GM19397 (cell line): ENCODE results near the gene PDGFB.

Source experiments
- ATAC-seq: cut with Tn5 transposase; IDR thresholded peaks from one replicate; pipeline ENCODE4 v1.9.1; 2021; ENCODE audit warnings: mild to moderate bottlenecking, moderate library complexity; ENCODE audit not compliant: unreplicated experiment

The PDGFB gene

DNA sequence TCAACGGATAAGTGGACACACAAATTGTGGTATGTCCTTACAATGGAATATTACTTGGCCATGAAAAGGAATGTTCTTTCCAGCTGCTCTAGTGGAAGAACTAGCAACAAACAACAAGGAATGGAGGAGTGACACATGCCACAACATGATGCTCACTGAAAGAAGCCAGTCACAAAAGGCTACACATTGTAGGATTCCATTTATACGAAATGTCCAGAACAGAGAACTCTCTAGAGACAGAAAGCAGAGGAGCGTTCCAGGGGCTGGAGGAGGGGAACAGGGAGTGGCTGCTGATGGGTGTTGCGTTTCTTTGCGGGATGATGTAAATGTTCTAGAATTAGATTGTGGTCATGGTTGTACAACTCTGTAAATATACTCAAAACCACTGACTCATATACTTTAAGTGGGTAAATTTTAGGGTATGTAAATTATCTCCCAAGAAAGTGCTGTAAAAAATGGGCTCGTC, 32.4 kb upstream of the PDGFB start:
- no peak for ATAC-seq

DNA sequence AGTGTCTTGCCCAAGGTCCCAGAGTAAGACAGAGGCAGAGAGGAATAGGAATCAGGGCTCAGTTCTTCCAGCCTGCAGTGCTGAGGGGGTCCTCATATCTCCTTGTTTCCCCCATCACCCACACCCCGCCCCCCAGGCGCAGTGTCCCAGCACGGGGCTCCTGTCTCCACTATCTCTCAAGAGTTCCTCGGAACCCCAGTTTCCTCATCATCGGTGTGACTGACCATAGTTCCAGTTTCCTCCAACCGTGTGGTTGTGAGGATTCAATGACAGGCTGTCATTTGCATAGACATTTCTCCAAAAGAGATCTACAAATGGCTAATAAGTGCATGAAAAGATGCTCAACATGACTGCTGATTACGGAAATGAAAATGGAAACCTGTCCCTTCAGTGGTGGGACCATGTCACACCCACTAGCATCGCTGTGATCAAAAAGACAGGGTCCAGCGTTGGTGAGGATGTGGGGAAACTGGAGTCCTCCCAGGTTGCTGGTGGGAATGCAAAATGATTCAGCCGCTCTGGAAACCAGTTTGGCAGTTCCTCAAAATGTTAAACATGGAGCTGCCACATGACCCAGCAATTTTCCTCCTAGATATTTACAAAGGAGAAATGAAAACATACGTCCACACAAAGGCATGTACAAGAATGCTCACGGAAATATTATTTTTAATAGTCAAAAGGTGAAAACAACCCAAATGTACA, 31.8 kb upstream of the PDGFB start:
- ATAC-seq: no peak

DNA sequence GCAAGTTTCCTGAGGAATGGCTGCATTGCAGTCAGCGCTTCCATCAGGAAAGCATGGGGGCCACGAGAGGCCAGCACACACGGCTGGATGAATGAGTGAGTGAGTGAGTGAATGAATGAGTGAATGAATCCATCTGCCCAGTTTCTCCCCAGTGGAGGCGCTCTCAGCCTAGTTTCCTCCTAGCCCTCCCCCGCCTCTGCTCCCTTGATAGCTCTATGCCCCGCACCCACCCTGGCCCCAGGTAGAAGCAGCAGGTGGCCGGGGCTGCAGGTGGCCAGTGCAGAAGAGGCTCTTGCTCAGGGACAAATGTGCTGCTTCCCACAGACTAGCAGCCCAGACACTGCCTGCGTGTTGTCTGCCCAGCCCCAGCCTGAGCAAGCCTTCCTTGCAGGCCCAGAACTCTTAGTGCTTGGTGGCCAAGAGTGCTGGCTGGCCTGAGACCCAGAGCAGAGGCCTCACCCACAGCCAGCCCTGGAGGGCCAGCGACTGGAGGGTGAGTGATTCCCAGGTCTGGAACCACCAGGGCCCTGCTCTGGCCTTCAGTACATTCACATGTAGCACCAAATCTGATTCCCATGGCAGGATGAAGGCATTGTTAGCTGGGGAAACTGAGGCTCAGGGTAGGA, 31.1 kb upstream of the PDGFB start:
- ATAC-seq: no peak

DNA sequence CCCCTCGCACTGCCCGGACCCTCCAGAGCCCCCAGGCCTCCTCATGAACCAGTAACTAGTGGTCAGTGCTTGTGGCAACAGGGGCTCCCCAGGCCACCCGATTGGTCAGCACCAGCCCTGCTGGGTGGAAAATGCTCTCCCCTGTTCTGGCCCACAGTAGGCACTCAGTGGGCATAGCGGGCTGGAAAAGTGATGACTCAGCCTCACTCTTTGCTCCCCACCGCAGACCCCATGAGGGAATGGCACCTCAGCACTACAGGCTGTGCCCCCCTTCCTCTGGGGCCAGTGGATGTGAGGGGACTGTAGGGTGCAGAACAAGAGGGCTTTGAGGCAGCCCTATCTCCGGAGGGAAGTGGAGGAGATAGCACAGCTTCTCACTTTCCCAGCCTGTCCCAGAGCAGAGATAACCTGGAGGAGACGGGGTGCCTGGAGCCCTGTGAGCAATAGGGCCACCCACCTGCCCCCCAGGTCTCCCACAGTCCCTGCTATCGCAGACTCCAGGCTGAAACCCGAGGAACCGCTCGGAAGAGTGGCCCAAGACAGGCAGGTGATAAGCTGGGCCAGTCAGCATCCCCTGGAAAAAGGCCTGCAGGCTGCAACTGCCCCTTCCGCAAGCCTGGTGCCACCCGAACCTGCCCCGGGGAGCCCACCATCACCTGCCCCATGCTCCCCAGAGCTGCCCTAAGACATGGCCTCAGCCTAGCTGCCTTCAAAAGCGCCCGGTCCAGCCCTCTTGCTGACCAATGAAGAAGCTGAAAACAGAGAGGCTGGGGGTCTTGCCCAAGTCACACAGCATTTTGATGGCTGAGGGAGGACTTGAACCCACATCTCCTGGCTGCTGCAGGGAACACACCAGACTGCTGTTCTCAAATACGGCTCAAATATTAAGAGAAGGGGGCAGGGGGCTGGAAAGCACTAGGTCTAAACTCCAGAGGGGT, 29.4 kb upstream of the PDGFB start:
- no peak for ATAC-seq

DNA sequence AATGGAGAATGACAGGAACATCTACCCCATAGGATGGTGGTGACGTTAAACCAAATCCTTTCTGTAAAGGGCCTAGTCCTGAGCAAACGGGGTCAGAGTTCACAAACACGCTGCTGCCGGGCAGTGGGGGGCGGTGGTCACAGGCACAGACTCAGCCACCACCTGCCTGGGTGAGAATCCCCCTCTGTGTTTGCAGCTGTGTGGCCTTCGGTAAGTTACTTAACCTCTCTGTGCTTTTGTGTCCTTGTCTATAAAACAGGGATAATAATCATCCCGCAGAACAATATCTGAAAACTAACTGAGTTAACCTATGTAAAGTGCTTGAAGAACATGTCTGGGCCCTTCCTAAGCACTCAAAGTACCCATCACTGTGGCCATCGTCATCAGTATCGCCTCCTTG, 26.0 kb upstream of the PDGFB start:
- ATAC-seq: no peak

DNA sequence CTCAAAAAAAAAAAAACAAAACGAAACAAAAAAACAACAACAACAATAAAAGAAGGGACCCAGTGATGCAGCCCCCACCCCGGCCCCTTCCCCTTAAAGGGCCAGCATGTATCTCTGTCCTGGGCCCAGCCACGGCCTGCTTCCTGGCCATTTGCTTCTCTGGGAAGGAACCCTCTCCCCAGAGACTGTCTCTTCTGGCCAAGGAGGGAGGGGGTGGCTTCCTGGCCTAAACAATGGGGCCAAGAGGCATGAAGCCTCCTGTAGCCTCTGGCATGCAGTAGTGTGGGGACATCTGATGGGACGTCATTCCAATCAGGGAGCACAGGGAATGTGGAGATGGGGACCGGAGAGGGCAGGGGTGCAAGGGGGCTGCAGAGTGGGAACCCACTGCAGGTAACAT, 25.5 kb upstream of the PDGFB start:
- ATAC-seq: no peak

DNA sequence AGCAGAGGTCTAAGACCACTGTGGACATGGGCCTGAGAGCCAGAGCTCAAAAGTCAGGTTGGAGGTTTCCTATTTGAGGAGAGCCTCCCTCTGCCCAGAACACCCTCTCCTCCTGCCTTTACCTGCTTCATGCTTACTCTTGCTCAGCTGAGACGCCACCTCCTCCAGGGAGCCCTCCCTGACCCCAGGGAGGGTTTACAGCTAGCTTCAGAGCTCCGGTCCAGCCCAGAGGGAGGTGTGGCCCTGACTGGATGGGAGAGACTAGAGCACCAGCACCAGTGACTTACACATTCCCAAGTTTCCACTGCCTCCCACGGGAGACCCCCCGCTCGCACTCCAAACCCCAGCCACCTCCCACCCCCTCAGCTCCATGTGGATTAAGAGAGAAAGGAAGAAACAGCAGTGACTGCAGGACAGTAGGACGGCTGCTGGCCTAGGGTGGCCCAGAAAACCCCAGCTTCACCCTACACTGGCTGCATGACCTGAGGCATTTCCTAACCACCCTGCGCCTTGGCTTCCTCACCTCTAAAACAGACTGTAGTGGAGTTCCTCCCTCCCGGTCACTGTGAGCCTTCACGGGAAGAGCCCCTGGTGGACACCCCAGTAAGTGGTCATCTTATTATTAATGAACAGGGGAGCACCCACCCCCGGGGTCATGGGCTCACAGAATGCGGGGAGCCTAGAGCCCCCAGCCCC, 24.5 kb upstream of the PDGFB start:
- ATAC-seq: no peak

DNA sequence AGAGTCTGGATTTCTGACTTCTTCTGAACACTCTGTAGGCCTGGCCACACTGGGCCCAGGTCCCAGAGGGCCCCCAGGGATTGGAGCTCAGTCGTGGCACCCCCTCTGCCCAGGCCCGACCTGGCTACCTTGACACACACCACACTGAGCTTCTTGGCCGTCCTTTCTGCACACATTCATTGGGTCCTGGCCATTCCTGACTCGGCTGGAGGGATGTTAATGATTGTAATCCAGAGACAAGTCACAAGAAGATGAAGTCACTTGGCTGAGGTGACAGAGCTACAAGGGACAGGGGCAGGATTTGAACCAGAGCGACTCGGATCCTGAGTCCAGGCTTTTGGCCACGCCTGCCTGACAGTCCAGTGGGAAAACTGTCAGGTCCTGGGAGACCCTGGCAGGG, 23.9 kb upstream of the PDGFB start:
- ATAC-seq: no peak

DNA sequence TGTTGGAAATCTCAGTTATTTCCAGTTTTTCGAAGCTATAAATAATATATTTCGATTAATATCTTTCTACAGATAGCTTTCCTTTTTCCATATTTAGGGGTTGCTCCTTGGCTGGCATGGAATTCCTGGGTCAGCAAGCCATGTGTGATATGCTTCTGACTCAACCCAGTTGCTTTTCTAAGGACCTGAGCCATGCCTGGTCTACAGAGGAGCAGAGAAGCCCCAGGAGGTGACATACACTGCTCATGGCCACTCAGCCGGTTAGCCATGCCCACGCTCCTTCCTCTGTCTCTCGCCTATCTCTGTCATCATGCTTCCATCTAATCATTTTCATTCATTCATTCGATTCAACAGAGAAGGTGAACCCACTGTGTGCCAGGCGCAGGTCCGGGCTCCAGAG, 23.2 kb upstream of the PDGFB start:
- no peak for ATAC-seq

DNA sequence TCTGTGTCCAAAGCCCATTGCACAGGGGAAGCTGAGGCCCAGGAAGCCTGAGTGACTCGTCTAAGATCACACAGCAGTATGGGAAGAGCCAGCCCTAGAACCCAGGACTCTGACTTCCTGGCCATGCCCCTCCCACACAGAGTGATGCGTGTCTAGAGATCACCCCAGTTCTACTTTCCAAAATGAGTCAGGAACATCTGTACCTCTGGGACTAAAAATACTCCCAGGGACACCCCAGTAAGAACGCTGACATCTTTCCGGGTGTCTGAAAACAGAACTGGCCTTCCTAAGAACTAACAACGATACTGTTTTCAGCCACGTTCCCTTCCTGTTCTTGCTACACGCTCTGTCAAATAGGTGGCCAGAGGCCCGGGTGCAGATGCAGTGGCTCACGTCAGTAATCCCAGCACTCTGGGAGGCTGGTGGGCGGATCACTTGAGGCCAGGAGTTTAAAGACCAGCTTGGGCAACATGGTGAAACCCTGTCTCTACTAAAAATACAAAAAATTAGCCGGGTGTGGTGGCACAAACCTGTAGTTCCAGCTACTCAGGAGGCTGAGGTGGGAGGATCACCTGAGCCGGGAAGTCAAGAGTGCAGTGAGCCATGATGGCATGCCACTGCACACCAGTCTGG, 21.7 kb upstream of the PDGFB start:
- ATAC-seq: peak; percentile 51

DNA sequence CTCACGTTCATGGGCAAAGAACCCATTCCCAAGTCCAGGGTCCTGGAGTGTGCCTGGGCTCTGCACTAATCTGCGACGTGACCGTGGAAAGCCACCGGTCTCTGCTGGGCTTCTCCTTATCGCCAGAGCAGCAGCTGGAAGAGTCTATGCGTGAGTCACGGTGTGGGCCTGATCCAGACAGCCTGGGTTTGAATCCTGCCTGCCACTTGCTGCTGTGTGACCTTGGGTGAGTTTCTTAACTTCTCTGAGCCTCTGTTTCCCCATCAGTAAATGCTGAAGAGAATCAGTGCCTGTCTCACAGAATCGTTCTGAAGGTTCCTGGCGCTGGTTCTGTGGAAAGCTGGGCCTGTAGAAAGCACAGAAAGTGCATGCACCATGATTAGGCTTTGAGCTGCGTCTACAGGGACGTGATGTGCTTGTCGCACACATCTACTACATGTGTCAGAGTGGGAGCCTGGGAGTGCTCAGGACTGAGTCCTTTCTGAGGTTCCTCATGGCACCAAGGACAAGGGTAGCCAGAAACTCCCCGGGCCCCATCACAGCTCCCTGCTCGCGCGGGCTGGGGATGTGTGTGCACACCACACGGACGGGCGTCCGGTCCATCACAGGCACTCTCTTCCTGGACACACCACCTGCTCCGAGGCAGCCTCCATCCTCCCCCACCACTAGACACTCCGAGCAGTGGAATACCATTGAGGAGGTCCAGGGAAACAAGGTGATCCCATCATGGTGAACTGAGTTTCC, 20.5 kb upstream of the PDGFB start:
- no peak for ATAC-seq

DNA sequence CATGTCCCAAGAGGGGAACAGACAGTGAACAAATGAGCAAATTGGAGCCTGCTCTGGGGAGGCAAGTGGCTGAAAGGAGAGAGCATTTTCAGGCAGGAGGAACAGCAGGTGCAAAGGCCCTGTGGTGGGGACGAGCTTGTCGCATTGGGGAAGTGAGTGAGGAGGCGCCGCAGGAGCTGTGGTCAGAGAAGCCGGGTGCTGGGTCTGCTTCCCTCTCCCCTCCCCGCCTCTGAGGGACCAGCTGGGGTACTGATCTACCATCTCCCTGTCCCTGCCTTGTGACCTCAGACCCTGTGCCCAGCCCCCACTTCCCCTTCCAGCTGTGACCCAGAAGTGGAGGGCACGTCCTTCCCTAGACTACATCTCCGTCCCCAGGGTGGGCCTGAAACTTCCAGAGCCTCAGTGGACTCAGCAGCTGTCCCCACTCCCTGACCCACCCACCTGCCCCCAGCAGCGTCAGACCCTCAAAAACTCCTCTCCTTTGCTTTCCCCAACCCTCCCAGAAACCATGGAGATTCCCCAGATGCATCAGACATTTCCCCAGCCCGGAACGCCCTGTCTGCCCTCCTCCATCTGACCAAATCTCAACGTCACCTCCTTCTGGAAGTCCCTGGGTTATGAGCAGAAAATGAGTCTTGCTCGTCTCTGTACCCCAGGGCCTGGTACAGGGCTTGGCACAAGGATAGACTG, 19.7 kb upstream of the PDGFB start:
- no peak for ATAC-seq

DNA sequence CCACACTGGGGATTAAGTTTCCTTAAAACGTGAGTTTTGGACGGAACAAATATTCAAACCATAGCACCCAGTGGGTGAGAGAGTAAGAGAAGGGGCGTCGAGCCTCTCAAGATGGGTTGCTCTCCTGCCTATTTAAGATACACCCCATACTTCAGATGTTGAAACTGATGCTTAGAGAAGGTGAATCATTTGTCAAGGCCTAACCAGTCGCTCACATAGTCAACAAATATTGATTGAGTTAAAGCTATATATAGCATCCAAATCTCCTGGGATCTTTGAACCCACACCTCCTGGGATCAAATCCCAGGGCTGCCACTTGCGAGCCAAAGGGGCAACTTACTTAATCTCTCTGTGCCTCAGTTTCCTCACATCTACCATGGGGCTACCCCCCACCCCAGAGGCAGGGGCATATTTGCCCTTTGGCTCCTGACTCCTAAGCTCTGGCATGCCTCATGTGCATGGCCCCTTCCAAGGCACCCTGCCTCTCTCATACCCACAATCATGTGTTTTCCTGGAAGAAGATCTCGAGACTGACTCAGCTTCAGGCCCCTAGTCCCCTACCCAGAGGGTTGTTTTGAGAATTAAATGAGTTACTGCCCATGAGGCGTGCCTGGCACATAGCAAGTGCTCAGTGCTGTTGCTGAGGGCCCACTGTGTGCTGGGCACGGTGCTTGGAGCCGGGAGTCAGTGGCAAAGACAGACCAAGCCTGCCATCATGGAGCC, 19.0 kb upstream of the PDGFB start:
- ATAC-seq: no peak

DNA sequence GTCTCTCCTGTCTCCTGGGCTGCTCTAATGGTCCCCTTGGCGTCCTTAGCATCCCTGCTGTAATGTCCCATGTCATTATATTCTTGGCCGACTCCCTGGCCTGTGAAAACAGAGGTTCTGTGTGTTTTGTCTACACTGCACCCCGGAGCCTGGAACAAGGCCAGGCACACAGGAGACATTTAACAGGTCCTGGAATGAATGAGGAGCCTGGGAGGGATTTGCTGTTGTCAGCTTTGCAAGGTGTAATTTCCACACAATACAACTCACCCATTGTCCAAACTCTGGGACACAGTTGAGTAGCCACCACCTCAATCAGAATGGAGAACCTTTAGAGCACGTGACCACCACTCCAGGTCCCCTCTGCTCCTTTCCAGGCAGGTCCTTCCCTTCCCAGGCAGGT, 14.9 kb upstream of the PDGFB start:
- ATAC-seq: no peak

DNA sequence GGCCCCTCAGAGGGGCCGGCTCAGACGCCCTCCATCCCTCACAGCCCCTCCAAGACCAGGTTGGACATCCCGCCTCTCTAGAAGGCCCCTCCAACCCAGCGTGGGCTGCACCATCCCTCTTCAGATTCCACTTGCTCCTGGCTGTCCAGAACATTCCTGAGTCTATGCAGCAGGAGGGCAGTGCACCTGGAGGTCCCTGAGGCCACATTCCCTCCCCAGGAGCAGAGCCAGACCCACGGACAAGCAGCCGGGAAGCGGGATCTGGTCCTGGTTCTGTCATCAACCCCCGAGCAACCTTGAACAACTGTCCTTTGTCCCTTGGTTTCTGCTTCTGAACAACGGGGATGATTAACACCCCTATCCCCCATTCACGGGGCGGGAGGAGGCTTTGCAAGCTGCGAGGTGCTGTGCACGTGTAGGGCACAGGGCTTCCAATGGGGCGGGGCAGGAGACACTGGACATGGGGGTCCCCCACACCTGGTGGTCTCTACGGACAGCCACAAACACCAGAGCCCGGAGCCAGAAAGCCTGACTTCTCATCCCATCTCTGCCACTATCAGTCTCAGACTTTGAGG, 13.2 kb upstream of the PDGFB start:
- no peak for ATAC-seq

DNA sequence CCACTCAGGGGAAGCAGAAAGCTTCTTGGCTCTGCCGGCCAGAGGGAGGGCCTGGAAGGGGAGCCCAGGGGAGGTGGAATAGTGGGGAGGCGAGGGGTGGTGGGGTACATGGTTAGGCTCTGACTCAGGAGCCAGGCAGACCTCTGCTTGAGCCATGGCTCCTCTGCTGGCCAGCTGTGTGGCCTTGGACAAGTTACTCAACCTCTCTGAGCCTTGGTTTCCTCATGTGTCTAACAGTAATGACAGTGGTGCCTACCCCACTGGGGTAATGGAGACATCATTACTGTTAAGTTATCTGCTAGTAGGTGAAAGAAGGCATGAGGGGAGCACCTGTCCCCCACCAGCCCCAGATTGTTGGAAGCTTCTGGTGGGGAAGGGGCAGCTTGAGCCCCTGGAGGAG, 12.2 kb upstream of the PDGFB start:
- no peak for ATAC-seq

DNA sequence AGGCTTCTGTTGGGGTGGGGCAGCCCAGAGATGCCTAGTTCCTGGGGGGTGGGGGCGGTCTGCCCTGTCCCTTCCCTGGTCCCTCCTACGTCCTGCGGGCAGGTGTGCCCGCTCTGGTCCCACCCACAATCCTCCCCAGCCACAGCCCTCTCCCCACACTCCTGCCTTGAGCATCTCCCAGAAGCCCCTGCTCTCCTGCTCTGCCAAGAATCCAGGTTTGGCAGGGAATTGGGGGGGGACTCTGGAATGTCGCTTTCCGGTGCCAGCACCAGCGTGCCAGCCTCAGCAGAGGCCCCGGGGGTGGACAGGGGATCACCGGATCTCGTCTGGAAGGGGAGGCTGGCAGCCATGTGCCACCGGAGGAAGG, 11.4 kb upstream of the PDGFB start:
- no peak for ATAC-seq

DNA sequence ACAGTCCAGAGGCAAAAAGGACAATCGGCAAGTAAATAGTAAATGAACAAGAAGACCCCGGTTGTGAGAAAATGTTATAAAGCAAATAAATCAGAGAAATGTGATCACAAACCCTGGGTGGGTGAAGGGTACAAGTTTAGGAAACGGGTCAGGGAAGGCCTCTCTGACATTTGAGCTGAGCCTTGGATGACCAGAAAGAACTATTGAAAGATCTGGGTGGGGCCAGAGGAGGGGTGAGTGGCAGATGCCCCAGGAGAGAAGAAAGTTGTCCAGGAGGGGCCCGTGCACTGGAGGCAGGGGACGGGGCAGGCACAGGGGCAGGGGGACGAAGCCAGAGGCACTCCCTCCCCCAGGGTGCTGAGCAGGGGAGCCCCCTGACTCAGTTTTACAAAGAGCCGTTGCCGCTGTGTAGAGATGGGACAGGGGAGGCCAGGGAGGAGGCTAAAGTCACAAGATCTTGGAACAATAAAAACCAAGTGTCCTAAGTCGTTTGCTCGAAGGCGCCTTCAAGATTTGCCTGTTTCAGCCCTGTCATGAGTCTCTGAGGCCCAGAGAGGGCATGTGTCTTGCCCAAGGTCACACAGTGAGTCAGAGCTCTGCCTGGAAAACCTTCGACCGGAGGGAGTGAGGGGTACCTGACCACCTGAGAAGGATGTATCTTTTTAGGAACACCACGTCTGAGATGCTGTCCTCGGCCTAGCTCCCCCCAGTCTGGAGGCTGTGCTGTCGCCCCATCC, 10.8 kb upstream of the PDGFB start:
- no peak for ATAC-seq
